ENCODE measurements around the gene GPX3. TPM values are rescaled to one million over a fixed set of nuclear protein-coding genes. Genes with fewer than 3 reads are reported as not detected.

GPX3 gene
- total and polyA plus RNA-seq, 10 donors, result 78.7 to 886 (median 303) TPM

- intact Hi-C loops (cut with DNase I; ENCODE audit: low total_unique reads), result no loop called here
- DNase-seq, result peak; percentile 61
- H3K4me1 ChIP-seq, result peaks cover 50 to 94% (median 82%) of the 10 kb centered on the region in 6 donors
These were observed 57.0 kb downstream of the GPX3 start for GRCh38 chr5:151077419-151077818.

GRCh38 chr5:151077967-151078366, 57.6 kb downstream of the GPX3 start:
- H3K4me1 ChIP-seq, result peaks cover 50 to 94% (median 82%) of the 10 kb centered on the region in 6 donors
- WGBS, 5 donors, result 43 to 74% (median 72%) methylated on average over 3 of the region's 3 CpGs
- peak overlapping the region in 5 of 8 donors; percentile 77 to 95 (median 84) for H3K4me3 ChIP-seq
- H3K9me3 ChIP-seq, result no peaks in the 10 kb centered on the region
- peak; percentile 10 for DNase-seq
- no peak for TF ChIP-seq CTCF (IDR thresholded peaks at IDR 0.05 in 8 of 11, conservative IDR thresholded peaks at IDR 0.05 in 3 of 11)
- TF ChIP-seq POLR2A (IDR thresholded peaks at IDR 0.05), result no peak
- no peak for TF ChIP-seq POLR2AphosphoS5 (IDR thresholded peaks at IDR 0.05)
- no peaks in the 10 kb centered on the region for H3K27me3 ChIP-seq (replicated peaks in 1 of 7)
- intact Hi-C loops (cut with DNase I; ENCODE audit: low total_unique reads), result no loop called here
- H3K27ac ChIP-seq, result peak overlapping the region in 7 of 8 donors; percentile 98 to 100 (median 99)
- H3K36me3 ChIP-seq, result peaks cover 0 to 59% (median 2%) of the 10 kb centered on the region in 6 donors

More at GRCh38 chr5:151077419-151077818, 57.0 kb downstream of the GPX3 start:
- TF ChIP-seq POLR2AphosphoS5 (IDR thresholded peaks at IDR 0.05) (no peak), POLR2A (IDR thresholded peaks at IDR 0.05) (no peak), CTCF (IDR thresholded peaks at IDR 0.05 in 8 of 11, conservative IDR thresholded peaks at IDR 0.05 in 3 of 11) (no peak)
- Histone ChIP-seq H3K36me3 (peaks cover 0 to 64% (median 2%) of the 10 kb centered on the region in 6 donors), H3K27ac (peak overlapping the region in 5 of 8 donors; percentile 98 to 100 (median 99)), H3K27me3 (replicated peaks in 1 of 7) (no peaks in the 10 kb centered on the region), H3K4me3 (peak overlapping the region in 2 of 8 donors; percentile 84 to 91), H3K9me3 (no peaks in the 10 kb centered on the region)
- 86 to 94% (median 90%) methylated on average over 6 to 9 of the region's 9 CpGs for whole genome bisulfite sequencing, 5 donors

Other genes with a start within 250 kb of the GPX3 start
- 10 to 100 TPM; 11.6 to 59.7 (median 36.3) TPM for gene SMIM3, start 241.8 kb upstream of the GPX3 start, total RNA-seq
- gene SMIM3, start 241.8 kb upstream of the GPX3 start, polyA plus RNA-seq, result 10 to 100 TPM in 2 of 3 donors, 1 to 10 TPM in 1; 8.8 to 12.9 (median 12.2) TPM
- gene IRGM, start 174.1 kb upstream of the GPX3 start, total RNA-seq, result 1 to 10 TPM in 4 of 7 donors, under 1 TPM in 2, not detected in 1; 0.17 to 2.4 (median 1.3) TPM
- gene IRGM, start 174.1 kb upstream of the GPX3 start, polyA plus RNA-seq, result under 1 TPM; 0.06 to 0.20 (median 0.11) TPM
- gene ZNF300, start 115.6 kb upstream of the GPX3 start, total RNA-seq, result 1 to 10 TPM; 3.1 to 6.3 (median 4.6) TPM
- 1 to 10 TPM; 3.7 to 7.2 (median 3.7) TPM for gene ZNF300, start 115.6 kb upstream of the GPX3 start, polyA plus RNA-seq
- 100 to 1,000 TPM; 179 to 260 (median 218) TPM for gene TNIP1, start 60.4 kb downstream of the GPX3 start, total RNA-seq
- gene TNIP1, start 60.4 kb downstream of the GPX3 start, polyA plus RNA-seq, result 100 to 1,000 TPM in 1 of 3 donors, 10 to 100 TPM in 2; 67.7 to 149 (median 95.9) TPM
- gene ANXA6, start 137.2 kb downstream of the GPX3 start, total RNA-seq, result 100 to 1,000 TPM; 142 to 295 (median 210) TPM
- 100 to 1,000 TPM; 141 to 186 (median 155) TPM for gene ANXA6, start 137.2 kb downstream of the GPX3 start, polyA plus RNA-seq
- 100 to 1,000 TPM in 4 of 7 donors, 10 to 100 TPM in 3; 68.4 to 145 (median 106) TPM for gene CCDC69, start 203.5 kb downstream of the GPX3 start, total RNA-seq
- 10 to 100 TPM; 37.7 to 90.3 (median 39.3) TPM for gene CCDC69, start 203.5 kb downstream of the GPX3 start, polyA plus RNA-seq
- gene GM2A, start 232.6 kb downstream of the GPX3 start, total RNA-seq, result 10 to 100 TPM; 54.7 to 95.7 (median 73.7) TPM
- 10 to 100 TPM; 31.6 to 86.2 (median 48.4) TPM for gene GM2A, start 232.6 kb downstream of the GPX3 start, polyA plus RNA-seq

Measured in spleen (tissue), 11 donors.